Activated CD4-positive, alpha-beta T cell treated with anti-CD3 and anti-CD28 coated beads, Interleukin-2, amount 10 ng/mL, durations not matched to agents 24 days and 14 days (primary cell): ENCODE data around the gene DHRS13. TPM values are rescaled to one million over a fixed set of nuclear protein-coding genes. Genes with fewer than 3 reads are reported as not detected.
A peak's percentile ranks its signal among the peaks of the same experiment; 100 is the strongest.

ENCODE experiments used
- DNase-seq: peaks from one replicate; pipeline ENCODE4 v3.0.0; 2022
- H3K27ac Mint-ChIP-seq: one replicate; pipeline ENCODE4 v1.8.0; 2022; ENCODE audit warnings: mild to moderate bottlenecking, mixed read lengths
- H3K27me3 Mint-ChIP-seq: one replicate; pipeline ENCODE4 v1.8.0; 2022; ENCODE audit warnings: mixed read lengths
- H3K36me3 Mint-ChIP-seq: one replicate; pipeline ENCODE4 v1.8.0; 2022; ENCODE audit warnings: low read depth, mild to moderate bottlenecking, mixed read lengths
- H3K4me1 Mint-ChIP-seq: one replicate; pipeline ENCODE4 v1.8.0; 2021; ENCODE audit warnings: mixed read lengths
- H3K4me3 Mint-ChIP-seq: one replicate; pipeline ENCODE4 v1.8.0; 2022; ENCODE audit warnings: mild to moderate bottlenecking, moderate library complexity, mixed read lengths
- H3K9me3 Mint-ChIP-seq: one replicate; pipeline ENCODE4 v1.8.0; 2021; ENCODE audit warnings: mixed read lengths
- intact Hi-C: fragments of 100-400 bp; cut with micrococcal nuclease; formaldehyde crosslinking; loops from one replicate; pipeline ENCODE4 v1.15.1; 2023
- total RNA-seq: library from RNA; stranded (reverse); gene quantifications from 2 replicates; pipeline ENCODE4 v1.2.3, GENCODE V29; 2022

DHRS13 gene
- total RNA-seq, 1 donor from 2014 or later: 34.3 TPM

DNA sequence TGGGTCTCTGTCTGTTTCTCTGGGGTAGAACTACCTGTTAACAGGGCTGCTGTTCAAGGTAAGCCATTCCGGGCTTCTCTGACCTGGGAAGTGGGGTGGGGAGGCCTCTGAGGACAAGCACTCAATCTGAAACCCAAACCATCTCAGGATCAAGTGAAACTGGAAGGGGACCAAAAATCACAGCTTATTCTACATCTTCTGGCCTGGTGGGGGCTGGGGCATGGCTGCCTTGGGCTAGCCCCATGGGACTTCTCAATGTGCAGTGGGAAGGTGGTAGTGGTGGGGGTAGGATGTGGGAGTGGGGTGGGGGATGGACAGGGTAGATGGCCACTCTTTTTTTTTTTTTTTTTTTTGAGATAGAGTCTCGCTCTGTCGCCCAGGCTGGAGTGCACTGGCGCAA is 10.9 kb downstream of the DHRS13 start:
- peak overlapping the region; percentile 97 for H3K27ac Mint-ChIP-seq
- H3K4me3 Mint-ChIP-seq: peak overlapping the region; percentile 22
- no peak for DNase-seq

GRCh38 chr17:28891201-28891600 is 11.7 kb downstream of the DHRS13 start:
- peak overlapping the region; percentile 22 for H3K4me3 Mint-ChIP-seq
- DNase-seq: no peak
- peak overlapping the region; percentile 97 for H3K27ac Mint-ChIP-seq
- intact Hi-C loops: no loop called here
- peaks cover 53% of the 10 kb centered on the region for H3K4me1 Mint-ChIP-seq
- H3K36me3 Mint-ChIP-seq: peaks cover 28% of the 10 kb centered on the region
- H3K9me3 Mint-ChIP-seq: no peaks in the 10 kb centered on the region
- H3K27me3 Mint-ChIP-seq: no peaks in the 10 kb centered on the region

More for the DNA sequence above, 10.9 kb downstream of the DHRS13 start:
- Mint-ChIP-seq H3K4me1 (peaks cover 58% of the 10 kb centered on the region), H3K36me3 (peaks cover 24% of the 10 kb centered on the region), H3K27me3 (no peaks in the 10 kb centered on the region), H3K9me3 (no peaks in the 10 kb centered on the region)
- intact Hi-C loops: no loop called here

DNA sequence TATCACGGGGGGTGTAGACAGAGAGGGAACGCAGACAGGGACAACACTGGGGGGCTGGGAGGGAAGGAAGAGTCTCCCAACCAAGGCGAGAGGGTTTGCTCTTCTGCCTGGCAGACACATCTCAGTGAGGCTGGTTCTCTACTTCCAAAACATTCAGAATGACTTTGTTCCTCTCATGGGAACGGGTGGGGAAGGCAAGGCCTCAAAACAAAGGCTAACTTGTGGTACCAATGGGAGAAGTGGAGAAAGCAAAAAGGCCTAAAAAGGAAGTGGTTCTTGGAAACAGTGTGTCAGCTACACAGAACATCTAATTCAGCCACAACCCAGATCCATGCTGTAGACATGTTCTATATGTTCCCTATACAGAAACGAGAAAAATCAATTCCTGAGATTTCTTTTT is 12.9 kb downstream of the DHRS13 start:
- Mint-ChIP-seq H3K36me3 (peaks cover 35% of the 10 kb centered on the region), H3K27me3 (no peaks in the 10 kb centered on the region), H3K27ac (peak overlapping the region; percentile 72), H3K4me1 (peaks cover 43% of the 10 kb centered on the region), H3K4me3 (peak overlapping the region; percentile 36), H3K9me3 (no peaks in the 10 kb centered on the region)
- no peak for DNase-seq
- intact Hi-C loops: no loop called here

DNA sequence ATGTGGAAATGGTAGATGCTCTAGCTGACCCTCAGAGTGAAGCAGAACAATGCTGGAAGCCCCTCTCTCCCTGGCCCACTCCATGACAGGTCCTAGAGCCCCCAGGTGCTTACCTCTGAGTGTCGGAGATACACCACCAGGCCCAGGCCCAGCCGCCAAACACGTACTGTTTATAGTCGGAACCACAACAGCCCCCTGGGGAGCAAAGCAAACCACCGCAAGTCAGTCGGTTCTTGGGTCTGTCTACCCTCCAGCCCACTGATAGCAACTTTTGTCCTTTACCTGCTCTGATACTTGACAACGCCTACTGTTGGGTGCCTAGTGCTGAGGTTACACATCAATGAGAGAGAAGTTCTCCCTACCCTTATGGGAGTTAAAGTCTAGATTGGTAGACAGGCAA is 14.0 kb downstream of the DHRS13 start:
- H3K4me1 Mint-ChIP-seq: peaks cover 40% of the 10 kb centered on the region
- H3K36me3 Mint-ChIP-seq: peaks cover 40% of the 10 kb centered on the region
- H3K9me3 Mint-ChIP-seq: no peaks in the 10 kb centered on the region
- intact Hi-C loops: no loop called here
- no peak for DNase-seq
- no peak overlapping the region for H3K27ac Mint-ChIP-seq
- no peaks in the 10 kb centered on the region for H3K27me3 Mint-ChIP-seq
- no peak overlapping the region for H3K4me3 Mint-ChIP-seq

DNA sequence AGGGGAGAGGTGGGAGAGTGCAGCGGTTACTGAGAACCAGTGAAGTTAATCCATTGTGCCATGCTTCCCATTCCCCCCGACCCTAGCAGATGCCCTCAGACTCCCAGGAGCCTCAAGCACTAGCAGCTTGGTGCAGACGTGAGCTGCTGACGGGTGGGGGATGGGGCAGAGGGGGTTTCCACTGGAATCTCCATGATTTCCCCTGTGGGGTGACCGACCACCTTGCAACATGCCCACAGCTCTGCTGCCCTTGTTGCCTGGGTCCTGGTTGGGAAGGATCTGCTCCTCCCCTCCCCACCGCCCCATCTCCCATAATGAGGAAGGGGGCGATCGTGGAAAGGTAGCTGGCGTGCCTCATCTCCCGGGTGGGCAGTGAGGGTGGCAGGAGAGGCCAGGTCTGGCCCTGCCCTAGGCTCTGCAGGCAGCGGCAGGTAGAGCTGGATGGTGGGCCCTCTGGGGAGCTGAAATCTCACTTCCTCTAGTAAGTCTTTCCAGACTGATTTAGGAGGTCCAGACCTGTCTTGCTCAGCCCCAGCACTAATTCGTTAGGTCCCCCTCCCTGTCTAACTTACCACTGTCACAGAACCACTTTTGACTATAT is 14.9 kb downstream of the DHRS13 start:
- DNase-seq: no peak
- Mint-ChIP-seq H3K27me3 (no peaks in the 10 kb centered on the region), H3K9me3 (no peaks in the 10 kb centered on the region), H3K27ac (no peak overlapping the region), H3K4me1 (peaks cover 32% of the 10 kb centered on the region), H3K4me3 (no peak overlapping the region), H3K36me3 (peaks cover 34% of the 10 kb centered on the region)
- intact Hi-C loops: no loop called here

DNA sequence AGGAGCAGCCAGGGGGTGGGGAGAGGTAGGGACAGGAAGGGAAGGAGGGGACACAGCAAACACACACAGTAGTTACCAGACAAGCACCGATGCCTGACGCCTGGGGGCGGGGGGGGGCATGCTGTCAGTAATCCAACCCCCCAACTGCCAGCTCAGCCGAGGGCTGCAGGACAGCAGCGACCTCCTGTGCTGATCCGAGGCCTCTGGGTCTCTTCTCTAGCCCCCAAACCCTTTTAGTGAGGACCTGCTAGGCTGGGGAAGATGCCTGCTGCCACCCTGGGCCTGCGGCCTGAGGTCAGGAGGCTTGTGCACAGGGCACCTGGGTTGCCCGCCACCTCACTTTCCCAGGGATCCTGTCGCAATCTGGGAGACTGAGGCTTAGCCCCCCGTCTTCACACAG is 16.9 kb downstream of the DHRS13 start:
- peaks cover 33% of the 10 kb centered on the region for H3K36me3 Mint-ChIP-seq
- H3K27ac Mint-ChIP-seq: no peak overlapping the region
- H3K9me3 Mint-ChIP-seq: no peaks in the 10 kb centered on the region
- H3K4me3 Mint-ChIP-seq: no peak overlapping the region
- H3K27me3 Mint-ChIP-seq: no peaks in the 10 kb centered on the region
- intact Hi-C loops: no loop called here
- DNase-seq: no peak
- H3K4me1 Mint-ChIP-seq: peaks cover 14% of the 10 kb centered on the region

DNA sequence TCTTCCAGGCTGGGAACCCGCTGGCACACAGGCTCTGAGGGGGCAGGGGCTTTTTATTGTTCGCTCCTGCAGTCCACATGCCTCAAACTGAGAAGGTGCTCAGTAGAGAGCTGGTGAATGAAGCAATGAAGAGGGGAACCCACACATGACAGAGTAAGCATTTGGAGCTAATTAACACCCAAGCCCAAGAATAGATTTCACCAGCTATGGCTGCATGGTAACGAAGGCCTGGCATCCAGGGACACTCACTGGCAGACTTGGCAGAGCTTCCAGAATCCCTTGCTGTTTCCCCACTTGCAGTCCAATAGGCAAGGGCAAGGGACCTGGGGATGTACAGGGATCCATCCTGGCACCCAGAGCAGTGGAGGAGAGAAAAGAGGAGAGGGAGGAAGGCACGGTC is 17.5 kb downstream of the DHRS13 start:
- Mint-ChIP-seq H3K36me3 (peaks cover 34% of the 10 kb centered on the region), H3K4me1 (peaks cover 10% of the 10 kb centered on the region), H3K4me3 (no peak overlapping the region), H3K27me3 (no peaks in the 10 kb centered on the region), H3K9me3 (no peaks in the 10 kb centered on the region), H3K27ac (no peak overlapping the region)
- intact Hi-C loops: no loop called here
- DNase-seq: no peak

DNA sequence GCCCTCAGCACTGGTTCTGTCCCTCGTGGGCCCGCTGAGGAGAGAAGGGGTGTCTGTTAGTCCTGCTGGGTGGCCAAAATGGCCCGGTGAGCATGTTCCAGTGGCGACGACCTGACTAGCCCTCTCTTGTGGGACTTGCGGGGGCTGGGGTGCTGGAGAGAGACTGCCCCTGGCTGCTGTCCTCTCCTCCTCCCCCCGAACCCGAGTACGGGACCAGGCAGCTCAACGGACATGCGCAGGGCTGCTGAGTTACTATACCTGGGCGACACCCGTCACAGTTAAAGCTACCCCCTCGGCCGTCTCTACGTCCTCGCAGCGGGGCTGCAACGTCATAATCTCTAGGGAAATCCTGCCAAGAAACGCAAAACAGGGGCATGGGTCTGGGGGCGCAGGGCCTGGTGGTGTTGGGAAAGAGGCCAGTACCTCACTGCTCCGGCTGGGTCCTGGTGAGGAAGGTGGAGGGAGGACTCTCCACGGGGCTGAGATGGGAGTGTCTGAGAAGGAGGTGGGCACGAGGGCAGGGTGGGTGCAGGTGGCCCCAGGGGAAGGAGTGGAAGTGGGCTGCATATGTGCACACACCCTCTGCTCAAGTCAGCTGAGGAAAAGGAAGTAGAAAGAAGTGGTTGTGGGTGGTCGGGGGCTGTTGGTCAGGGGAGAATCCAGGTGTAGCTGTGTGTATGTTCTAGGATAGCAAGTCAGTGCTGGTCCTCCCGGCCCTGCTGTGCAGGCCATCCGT is 18.7 kb downstream of the DHRS13 start:
- H3K4me3 Mint-ChIP-seq: no peak overlapping the region
- H3K27ac Mint-ChIP-seq: no peak overlapping the region
- peaks cover 4% of the 10 kb centered on the region for H3K4me1 Mint-ChIP-seq
- no peaks in the 10 kb centered on the region for H3K27me3 Mint-ChIP-seq
- no peaks in the 10 kb centered on the region for H3K9me3 Mint-ChIP-seq
- no peak for DNase-seq
- intact Hi-C loops: no loop called here
- H3K36me3 Mint-ChIP-seq: peaks cover 45% of the 10 kb centered on the region

GRCh38 chr17:28882154-28882895 is 20.6 kb downstream of the DHRS13 start:
- Mint-ChIP-seq H3K27me3 (no peaks in the 10 kb centered on the region), H3K4me1 (peaks cover 5% of the 10 kb centered on the region), H3K36me3 (peaks cover 54% of the 10 kb centered on the region), H3K27ac (no peak overlapping the region), H3K9me3 (no peaks in the 10 kb centered on the region), H3K4me3 (no peak overlapping the region)
- DNase-seq: no peak
- intact Hi-C loops: no loop called here

- Mint-ChIP-seq H3K4me1 (peaks cover 5% of the 10 kb centered on the region), H3K27ac (no peak overlapping the region), H3K9me3 (no peaks in the 10 kb centered on the region), H3K4me3 (no peak overlapping the region), H3K27me3 (no peaks in the 10 kb centered on the region), H3K36me3 (peaks cover 55% of the 10 kb centered on the region)
- DNase-seq: no peak
- intact Hi-C loops: no loop called here
Observed at GRCh38 chr17:28881533-28882056, 21.3 kb downstream of the DHRS13 start.

DNA sequence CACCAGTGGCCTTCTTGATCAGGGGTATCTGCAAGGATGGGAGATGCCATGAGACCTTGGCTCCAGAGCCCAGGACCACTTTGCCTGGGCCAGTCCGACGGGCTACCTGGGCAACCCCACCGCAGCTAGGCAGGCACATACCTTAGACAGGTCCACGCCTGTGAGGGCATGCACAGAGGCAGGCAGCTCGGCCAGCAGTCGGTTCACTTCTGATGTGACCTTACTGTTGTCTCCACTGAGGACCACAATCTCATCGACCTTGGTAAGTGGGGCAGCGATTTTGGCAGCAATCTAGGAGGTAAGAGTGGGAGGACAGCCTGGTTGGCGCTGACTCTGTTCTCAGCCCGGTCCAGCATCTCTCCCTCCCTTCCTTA is 22.3 kb downstream of the DHRS13 start:
- intact Hi-C loops: no loop called here
- H3K27me3 Mint-ChIP-seq: no peaks in the 10 kb centered on the region
- H3K36me3 Mint-ChIP-seq: peaks cover 49% of the 10 kb centered on the region
- no peak overlapping the region for H3K27ac Mint-ChIP-seq
- no peaks in the 10 kb centered on the region for H3K9me3 Mint-ChIP-seq
- DNase-seq: no peak
- H3K4me3 Mint-ChIP-seq: no peak overlapping the region
- peaks cover 14% of the 10 kb centered on the region for H3K4me1 Mint-ChIP-seq

DNA sequence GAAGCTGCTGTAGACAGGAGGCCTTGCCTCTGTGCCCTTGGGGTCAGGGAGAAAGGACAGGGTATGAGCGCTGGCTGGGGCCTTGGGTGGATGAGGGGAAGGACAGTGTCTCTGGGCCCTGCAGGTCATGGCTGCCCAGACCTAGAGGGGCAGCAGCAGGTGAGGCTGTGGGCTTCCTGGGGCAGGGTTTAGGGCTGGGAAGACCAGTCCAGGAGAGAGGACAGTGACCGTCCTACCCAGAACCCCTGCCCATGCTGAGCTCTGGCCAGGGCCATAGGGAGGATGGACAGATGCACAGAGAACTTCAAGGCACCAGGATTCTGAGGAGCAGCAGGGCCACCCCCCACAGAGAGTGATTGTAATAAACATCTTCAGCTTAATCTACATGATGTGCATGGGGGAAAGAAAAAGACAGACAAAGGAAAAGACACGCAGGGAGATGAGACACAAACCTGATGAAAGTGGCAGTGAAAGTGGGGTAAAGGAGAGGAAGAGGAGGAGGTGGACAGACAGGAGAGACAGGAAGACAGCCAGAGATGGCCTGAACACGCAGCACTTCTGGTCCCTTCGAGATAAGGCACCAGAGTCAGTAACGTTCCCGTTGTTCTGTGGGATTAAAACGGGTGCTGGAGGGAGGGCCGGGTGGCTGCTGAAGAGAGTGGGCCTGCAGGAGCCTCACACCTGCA is 22.9 kb downstream of the DHRS13 start:
- peaks cover 44% of the 10 kb centered on the region for H3K36me3 Mint-ChIP-seq
- intact Hi-C loops: no loop called here
- DNase-seq: no peak
- H3K27ac Mint-ChIP-seq: no peak overlapping the region
- no peaks in the 10 kb centered on the region for H3K27me3 Mint-ChIP-seq
- H3K4me3 Mint-ChIP-seq: no peak overlapping the region
- peaks cover 15% of the 10 kb centered on the region for H3K4me1 Mint-ChIP-seq
- H3K9me3 Mint-ChIP-seq: no peaks in the 10 kb centered on the region

DNA sequence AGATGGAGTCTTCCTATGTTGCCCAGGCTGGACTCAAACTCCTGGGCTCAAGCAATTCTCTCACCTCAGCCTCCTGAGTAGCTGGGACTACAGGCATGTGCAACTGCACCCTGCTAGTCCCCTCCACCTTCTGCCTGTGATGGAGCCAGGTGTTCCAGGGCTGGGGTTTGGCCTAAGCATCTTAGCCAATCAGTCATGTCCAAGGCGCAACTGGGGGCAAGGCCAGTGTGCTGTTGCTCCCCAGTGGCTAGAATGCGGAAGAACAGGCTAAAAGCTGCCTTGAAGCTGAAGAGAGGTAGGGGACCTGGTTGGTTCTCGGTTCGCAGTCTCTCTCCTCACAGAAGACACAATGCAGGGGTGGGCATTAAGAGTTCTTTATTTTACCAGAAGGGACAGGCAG is 23.9 kb downstream of the DHRS13 start:
- Mint-ChIP-seq H3K27ac (no peak overlapping the region), H3K4me1 (peaks cover 15% of the 10 kb centered on the region), H3K4me3 (no peak overlapping the region), H3K9me3 (no peaks in the 10 kb centered on the region), H3K36me3 (peaks cover 39% of the 10 kb centered on the region), H3K27me3 (no peaks in the 10 kb centered on the region)
- peak; percentile 64 for DNase-seq
- intact Hi-C loops: no loop called here
